Gastrocnemius medialis (tissue), 4 donors: ENCODE results near the gene OR12D3. TPM values are rescaled to one million over a fixed set of nuclear protein-coding genes. Genes with fewer than 3 reads are reported as not detected.

Source experiments
- ATAC-seq, 2 donors: fragments of 150-250 bp; one replicate each; pipeline ENCODE4 v1.9.1; 2016
- DNase-seq, 2 donors: peaks; one replicate each; pipeline ENCODE4 v3.0.0-alpha.2; 2019
- H3K27ac ChIP-seq, 4 donors: fragments of 200-600 bp; sonication (generic); 1 replicate in 1 of 4; 2 replicates in 3 of 4; pipeline ENCODE4 v1.5.1; 2016 to 2018; ENCODE audit warnings: mild to moderate bottlenecking in 2 of 4, moderate library complexity in 1 of 4
- H3K27me3 ChIP-seq, 3 donors: fragments of 200-600 bp; sonication (generic) in 2 of 3; 1 replicate in 1 of 3; 2 replicates in 2 of 3; pipeline versions ENCODE4 v1.5.1 to v1.6.0; 2016 to 2019; ENCODE audit warnings: mild to moderate bottlenecking in 1 of 3, moderate library complexity in 1 of 3
- H3K36me3 ChIP-seq, 2 donors: fragments of 200-600 bp; sonication (generic) in 1 of 2; one replicate each; pipeline ENCODE4 v1.5.1; 2017 to 2018
- H3K4me1 ChIP-seq, 2 donors: fragments of 200-600 bp; sonication (generic) in 1 of 2; one replicate each; pipeline ENCODE4 v1.5.1; 2016 to 2017; ENCODE audit warnings: mild to moderate bottlenecking in 2 of 2
- H3K4me3 ChIP-seq, 4 donors: fragments of 200-600 bp; sonication (generic) in 3 of 4; 1 replicate in 1 of 4; 2 replicates in 3 of 4; pipeline ENCODE4 v1.5.1; 2016 to 2019; ENCODE audit warnings: mild to moderate bottlenecking in 2 of 4
- H3K9me3 ChIP-seq, 3 donors: fragments of 200-600 bp; sonication (generic) in 2 of 3; 1 replicate in 1 of 3; 2 replicates in 2 of 3; pipeline ENCODE4 v1.5.1; 2016 to 2019
- POLR2A ChIP-seq, 2 donors: fragments of 450-650 bp; IDR thresholded peaks; one replicate each; pipeline ENCODE4 v1.6.1; 2017; ENCODE audit warnings: antibody characterized with exemption in 2 of 2, mild to moderate bottlenecking in 2 of 2, moderate library complexity in 2 of 2
- in situ Hi-C, 4 donors: fragments of 200-750 bp; cut with MboI; loops; one replicate each; pipeline versions ENCODE4 v1.15.0 to v1.8.0; 2017; ENCODE audit warnings: low sequenced_read_pairs in 4 of 4
- intact Hi-C: fragments of 100-400 bp; cut with DNase I; formaldehyde crosslinking; loops from one replicate; pipeline ENCODE4 v1.15.1; 2023; ENCODE audit warnings: low total_unique reads
- total RNA-seq, 4 donors: library from RNA; depleted of rRNA; stranded (reverse); fragments of >200 nt; gene quantifications; one replicate each; pipeline versions ENCODE4 v1.1.0 to v1.2.3, GENCODE V29; 2016
- TF ChIP-seq, protein P1 (sequence below), 5 experiments: fragments of 450-650 bp in 3 of 5; fragments of 200-600 bp in 2 of 5; sonication (generic) in 2 of 5; IDR thresholded peaks in 4 of 5; conservative IDR thresholded peaks in 1 of 5; 1 replicate in 4 of 5; 2 replicates in 1 of 5; pipeline ENCODE4 v1.5.1; 2016 to 2019; ENCODE audit warnings: antibody characterized with exemption in 5 of 5, mild to moderate bottlenecking in 3 of 5, moderate library complexity in 3 of 5

The OR12D3 gene
- total RNA-seq, 4 donors from 2014 or later = not detected

DNA sequence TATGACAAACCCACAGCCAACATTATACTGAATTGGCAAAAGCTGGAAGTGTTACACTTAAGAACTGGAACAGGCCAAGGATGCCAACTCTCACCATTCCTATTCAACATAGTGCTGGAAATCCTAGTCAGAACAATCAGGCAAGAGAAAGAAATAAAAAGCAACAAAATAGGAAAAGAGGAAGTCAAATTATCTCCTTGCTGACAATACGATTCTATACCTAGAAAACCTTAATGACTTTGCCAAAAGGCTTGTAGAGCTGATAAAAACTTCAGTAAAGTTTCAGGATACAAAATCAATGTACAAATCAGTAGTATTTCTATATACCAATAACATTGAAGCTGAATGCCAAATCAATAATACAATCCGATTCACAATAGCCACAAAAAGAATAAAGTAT is 38.8 kb downstream of the OR12D3 start:
- H3K4me1 ChIP-seq = no peaks in the 10 kb centered on the region
- ATAC-seq = no peak
- H3K27ac ChIP-seq = no peak overlapping the region
- TF ChIP-seq, protein P1, sequence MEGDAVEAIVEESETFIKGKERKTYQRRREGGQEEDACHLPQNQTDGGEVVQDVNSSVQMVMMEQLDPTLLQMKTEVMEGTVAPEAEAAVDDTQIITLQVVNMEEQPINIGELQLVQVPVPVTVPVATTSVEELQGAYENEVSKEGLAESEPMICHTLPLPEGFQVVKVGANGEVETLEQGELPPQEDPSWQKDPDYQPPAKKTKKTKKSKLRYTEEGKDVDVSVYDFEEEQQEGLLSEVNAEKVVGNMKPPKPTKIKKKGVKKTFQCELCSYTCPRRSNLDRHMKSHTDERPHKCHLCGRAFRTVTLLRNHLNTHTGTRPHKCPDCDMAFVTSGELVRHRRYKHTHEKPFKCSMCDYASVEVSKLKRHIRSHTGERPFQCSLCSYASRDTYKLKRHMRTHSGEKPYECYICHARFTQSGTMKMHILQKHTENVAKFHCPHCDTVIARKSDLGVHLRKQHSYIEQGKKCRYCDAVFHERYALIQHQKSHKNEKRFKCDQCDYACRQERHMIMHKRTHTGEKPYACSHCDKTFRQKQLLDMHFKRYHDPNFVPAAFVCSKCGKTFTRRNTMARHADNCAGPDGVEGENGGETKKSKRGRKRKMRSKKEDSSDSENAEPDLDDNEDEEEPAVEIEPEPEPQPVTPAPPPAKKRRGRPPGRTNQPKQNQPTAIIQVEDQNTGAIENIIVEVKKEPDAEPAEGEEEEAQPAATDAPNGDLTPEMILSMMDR (IDR thresholded peaks at IDR 0.05 in 4 of 5, conservative IDR thresholded peaks at IDR 0.05 in 1 of 5) = no peak
- TF ChIP-seq POLR2A (IDR thresholded peaks at IDR 0.05) = no peak
- DNase-seq = no peak
- H3K9me3 ChIP-seq = no peaks in the 10 kb centered on the region
- intact Hi-C loops = no loop called here
- H3K36me3 ChIP-seq = no peaks in the 10 kb centered on the region
- in situ Hi-C loops = no loop called here
- no peaks in the 10 kb centered on the region for H3K27me3 ChIP-seq
- H3K4me3 ChIP-seq = no peak overlapping the region

DNA sequence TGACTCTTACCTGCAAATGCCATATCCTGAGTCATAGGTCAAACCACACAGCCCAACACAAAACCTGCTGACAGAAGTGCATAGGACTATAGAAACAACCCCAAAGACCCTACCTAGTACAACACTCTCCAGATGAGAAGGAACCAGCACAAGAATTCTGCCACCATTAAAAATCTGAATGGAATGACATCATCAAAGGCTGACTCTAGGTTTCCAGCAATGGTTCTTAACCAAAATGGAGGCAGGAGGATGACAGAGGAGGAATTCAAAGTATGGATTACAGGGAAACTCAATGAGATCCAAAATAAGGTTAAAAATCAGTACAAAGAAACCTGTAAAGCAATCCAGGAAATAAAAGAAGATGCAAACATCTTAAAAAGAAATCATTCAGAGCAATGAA is 42.4 kb downstream of the OR12D3 start:
- Histone ChIP-seq H3K9me3 (no peaks in the 10 kb centered on the region), H3K4me3 (no peak overlapping the region), H3K4me1 (no peaks in the 10 kb centered on the region), H3K36me3 (no peaks in the 10 kb centered on the region), H3K27me3 (no peaks in the 10 kb centered on the region), H3K27ac (no peak overlapping the region)
- intact Hi-C loops = no loop called here
- in situ Hi-C loops = no loop called here
- no peak for TF ChIP-seq POLR2A (IDR thresholded peaks at IDR 0.05)
- TF ChIP-seq, protein P1 (IDR thresholded peaks at IDR 0.05 in 4 of 5, conservative IDR thresholded peaks at IDR 0.05 in 1 of 5) = no peak
- ATAC-seq (no peak), DNase-seq (no peak)

- DNase-seq = no peak
- Histone ChIP-seq H3K4me1 (no peaks in the 10 kb centered on the region), H3K36me3 (no peaks in the 10 kb centered on the region), H3K27me3 (no peaks in the 10 kb centered on the region), H3K9me3 (no peaks in the 10 kb centered on the region), H3K4me3 (no peak overlapping the region), H3K27ac (no peak overlapping the region)
- no peak for ATAC-seq
- TF ChIP-seq, protein P1 (IDR thresholded peaks at IDR 0.05 in 4 of 5, conservative IDR thresholded peaks at IDR 0.05 in 1 of 5) = no peak
- no peak for TF ChIP-seq POLR2A (IDR thresholded peaks at IDR 0.05)
- intact Hi-C loops (no loop called here), in situ Hi-C loops (no loop called here)
Observed at GRCh38 chr6:29325777-29326176, 49.3 kb downstream of the OR12D3 start.

Other genes with a start within 250 kb of the OR12D3 start
- gene OR2J2, start 204.4 kb downstream of the OR12D3 start, total RNA-seq = not detected
- gene OR14J1, start 73.6 kb downstream of the OR12D3 start, total RNA-seq = not detected
- not detected for gene OR5V1, start 6.4 kb downstream of the OR12D3 start, total RNA-seq
- gene OR12D2, start 20.3 kb upstream of the OR12D3 start, total RNA-seq = not detected
- gene OR12D1, start 39.6 kb upstream of the OR12D3 start, total RNA-seq = not detected
- gene OR10C1, start 64.0 kb upstream of the OR12D3 start, total RNA-seq = not detected
- gene OR11A1, start 81.8 kb upstream of the OR12D3 start, total RNA-seq = not detected
- gene OR2H1, start 81.9 kb upstream of the OR12D3 start, total RNA-seq = not detected
- gene MAS1L, start 112.7 kb upstream of the OR12D3 start, total RNA-seq = not detected
- under 1 TPM in 2 of 4 donors, not detected in 2; 0.33 to 0.87 TPM for gene UBD, start 184.4 kb upstream of the OR12D3 start, total RNA-seq
- not detected for gene OR2H2, start 209.8 kb upstream of the OR12D3 start, total RNA-seq